Measurements from ENCODE around the gene SPPL3. TPM values are rescaled to one million over a fixed set of nuclear protein-coding genes. Genes with fewer than 3 reads are reported as not detected.

The SPPL3 gene
- total RNA-seq, 1 donor from 2014 or later, result 48.9 TPM

DNA sequence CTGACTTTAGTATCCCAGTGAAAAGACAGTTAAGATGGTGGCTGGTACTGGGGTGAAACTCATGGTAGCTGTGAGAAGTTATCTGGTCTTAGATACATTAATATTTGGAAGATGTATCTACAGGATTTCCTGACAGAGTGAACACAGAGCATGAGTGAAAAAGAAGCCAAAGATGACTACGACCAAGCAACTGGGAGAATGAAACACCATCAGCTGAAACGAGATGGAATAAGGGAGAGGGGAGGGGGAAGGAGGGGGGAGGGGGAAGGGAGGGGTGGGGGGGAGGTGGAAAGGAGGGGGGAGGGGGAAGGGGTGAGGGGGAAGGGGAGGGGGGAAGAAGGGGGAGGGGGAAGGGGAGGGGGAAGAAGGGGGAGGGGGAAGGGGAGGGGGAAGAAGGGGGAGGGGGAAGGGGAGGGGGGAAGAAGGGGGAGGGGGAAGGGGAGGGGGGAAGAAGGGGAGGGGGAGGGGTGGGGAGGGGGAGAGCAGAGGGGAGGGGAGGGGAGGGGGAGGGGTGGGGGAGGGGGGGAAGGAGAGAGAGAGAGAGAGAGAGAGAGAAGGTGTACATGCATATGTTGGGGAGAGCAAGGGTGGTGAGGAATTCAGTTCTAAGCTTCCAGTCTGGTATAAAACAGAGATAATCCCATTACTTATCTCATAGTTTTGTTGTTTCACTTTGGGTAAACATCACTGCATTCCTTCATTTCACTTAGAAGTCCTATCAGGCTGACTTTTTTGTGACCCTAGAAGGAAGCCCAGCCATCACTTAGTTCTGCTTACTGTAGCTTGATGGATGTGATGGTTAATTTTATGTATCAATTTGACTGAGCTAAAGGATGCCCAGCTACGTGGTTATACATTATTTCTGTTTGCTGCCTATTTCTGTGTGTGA, 73.9 kb downstream of the SPPL3 start:
- Histone ChIP-seq H3K27me3 (no peaks in the 10 kb centered on the region), H3K9me3 (no peaks in the 10 kb centered on the region), H3K27ac (no peak overlapping the region), H3K36me3 (no peaks in the 10 kb centered on the region), H3K4me3 (no peak overlapping the region), H3K4me1 (peaks cover 53% of the 10 kb centered on the region)
- DNase-seq (ENCODE audit: extremely low spot score in 2 of 2), result no peak
- no peak for TF ChIP-seq POLR2AphosphoS5 (IDR thresholded peaks at IDR 0.05; ENCODE audit: insufficient read depth in 1 of 2, low read depth in 1 of 2)
- TF ChIP-seq CTCF (IDR thresholded peaks at IDR 0.05), result no peak
- no peak for TF ChIP-seq POLR2A (IDR thresholded peaks at IDR 0.05)
- intact Hi-C loops (cut with DNase I), result no loop called here

DNA sequence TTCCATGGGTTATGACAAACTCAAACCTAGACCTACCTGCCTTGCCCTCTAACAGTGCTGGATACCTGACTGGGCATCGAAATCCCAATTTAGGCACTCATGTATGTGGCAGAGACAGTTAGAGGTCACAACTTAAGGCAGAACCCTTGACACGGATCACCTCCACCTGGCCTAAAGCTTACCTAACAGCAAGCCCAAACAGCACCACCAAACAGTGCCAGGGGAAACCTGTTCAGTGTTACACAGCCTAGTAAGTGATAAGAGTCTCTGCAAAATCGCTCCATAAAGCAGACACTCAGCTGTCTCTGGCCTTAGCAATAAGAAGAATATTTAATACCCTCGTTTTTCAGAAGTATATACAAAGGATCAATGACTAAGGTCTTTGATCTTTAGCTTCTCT, 77.8 kb downstream of the SPPL3 start:
- intact Hi-C loops (cut with DNase I), result no loop called here
- H3K9me3 ChIP-seq, result no peaks in the 10 kb centered on the region
- DNase-seq (ENCODE audit: extremely low spot score in 2 of 2), result no peak
- H3K27ac ChIP-seq, result no peak overlapping the region
- H3K27me3 ChIP-seq, result no peaks in the 10 kb centered on the region
- no peak for TF ChIP-seq POLR2A (IDR thresholded peaks at IDR 0.05)
- no peak for TF ChIP-seq CTCF (IDR thresholded peaks at IDR 0.05)
- no peak for TF ChIP-seq POLR2AphosphoS5 (IDR thresholded peaks at IDR 0.05; ENCODE audit: insufficient read depth in 1 of 2, low read depth in 1 of 2)
- no peak overlapping the region for H3K4me3 ChIP-seq
- peaks cover 19% of the 10 kb centered on the region for H3K4me1 ChIP-seq
- no peaks in the 10 kb centered on the region for H3K36me3 ChIP-seq

DNA sequence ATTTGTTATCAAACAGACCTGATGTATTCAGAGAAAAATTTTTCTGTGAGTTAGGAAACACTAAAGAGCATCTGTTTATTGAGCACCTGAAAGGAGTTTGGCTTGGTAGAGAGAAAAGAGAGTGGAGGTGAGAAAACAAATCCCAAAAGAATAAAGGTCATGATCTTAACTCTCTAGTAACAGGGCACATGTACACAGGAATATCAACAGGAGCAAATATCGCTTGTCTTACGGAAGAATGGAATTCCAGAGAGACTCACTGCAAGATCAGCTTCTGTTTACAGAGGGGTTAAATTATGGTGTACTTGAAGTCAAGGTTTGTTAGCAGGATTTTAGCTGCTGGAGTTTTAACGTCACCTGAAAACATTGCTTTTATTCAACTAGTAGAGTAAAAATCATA, 78.8 kb downstream of the SPPL3 start:
- H3K9me3 ChIP-seq, result no peaks in the 10 kb centered on the region
- no peaks in the 10 kb centered on the region for H3K27me3 ChIP-seq
- H3K27ac ChIP-seq, result no peak overlapping the region
- no peaks in the 10 kb centered on the region for H3K36me3 ChIP-seq
- H3K4me1 ChIP-seq, result peaks cover 16% of the 10 kb centered on the region
- intact Hi-C loops (cut with DNase I), result no loop called here
- no peak overlapping the region for H3K4me3 ChIP-seq
- no peak for TF ChIP-seq POLR2AphosphoS5 (IDR thresholded peaks at IDR 0.05; ENCODE audit: insufficient read depth in 1 of 2, low read depth in 1 of 2)
- no peak for TF ChIP-seq CTCF (IDR thresholded peaks at IDR 0.05)
- no peak for TF ChIP-seq POLR2A (IDR thresholded peaks at IDR 0.05)
- no peak for DNase-seq (ENCODE audit: extremely low spot score in 2 of 2)

GRCh38 chr12:120822832-120823503, 81.2 kb downstream of the SPPL3 start:
- Histone ChIP-seq H3K36me3 (no peaks in the 10 kb centered on the region), H3K4me3 (no peak overlapping the region), H3K9me3 (no peaks in the 10 kb centered on the region), H3K4me1 (peaks cover 16% of the 10 kb centered on the region), H3K27ac (no peak overlapping the region), H3K27me3 (no peaks in the 10 kb centered on the region)
- TF ChIP-seq POLR2A (IDR thresholded peaks at IDR 0.05), result no peak
- no peak for TF ChIP-seq POLR2AphosphoS5 (IDR thresholded peaks at IDR 0.05; ENCODE audit: insufficient read depth in 1 of 2, low read depth in 1 of 2)
- no peak for TF ChIP-seq CTCF (IDR thresholded peaks at IDR 0.05)
- intact Hi-C loops (cut with DNase I), result no loop called here
- DNase-seq (ENCODE audit: extremely low spot score in 2 of 2), result no peak

GRCh38 chr12:120821878-120822277, 82.3 kb downstream of the SPPL3 start:
- intact Hi-C loops (cut with DNase I), result no loop called here

More at GRCh38 chr12:120821878-120822277, 82.3 kb downstream of the SPPL3 start:
- H3K4me3 ChIP-seq, result no peak overlapping the region
- no peak for TF ChIP-seq CTCF (IDR thresholded peaks at IDR 0.05)
- TF ChIP-seq POLR2A (IDR thresholded peaks at IDR 0.05), result no peak
- TF ChIP-seq POLR2AphosphoS5 (IDR thresholded peaks at IDR 0.05; ENCODE audit: insufficient read depth in 1 of 2, low read depth in 1 of 2), result no peak
- H3K4me1 ChIP-seq, result peaks cover 8% of the 10 kb centered on the region
- H3K27ac ChIP-seq, result no peak overlapping the region
- H3K27me3 ChIP-seq, result no peaks in the 10 kb centered on the region
- H3K36me3 ChIP-seq, result no peaks in the 10 kb centered on the region
- H3K9me3 ChIP-seq, result no peaks in the 10 kb centered on the region
- DNase-seq (ENCODE audit: extremely low spot score in 2 of 2), result no peak
